Glutamatergic neuron (in vitro differentiated cells): ENCODE results near the gene SYNDIG1L. TPM values are rescaled to one million over a fixed set of nuclear protein-coding genes. Genes with fewer than 3 reads are reported as not detected.

ENCODE experiments used
- DNase-seq: peaks from one replicate; pipeline ENCODE4 v3.0.0; 2022
- H3K27ac Mint-ChIP-seq: one replicate; pipeline ENCODE4 v1.8.0; 2020; ENCODE audit warnings: mild to moderate bottlenecking, mixed read lengths, inconsistent platforms; ENCODE audit not compliant: unreplicated experiment
- H3K27me3 Mint-ChIP-seq: one replicate; pipeline ENCODE4 v1.8.0; 2020; ENCODE audit warnings: mild to moderate bottlenecking, moderate library complexity, mixed read lengths, inconsistent platforms; ENCODE audit not compliant: unreplicated experiment
- H3K36me3 Mint-ChIP-seq: one replicate; pipeline ENCODE4 v1.8.0; 2020; ENCODE audit warnings: mild to moderate bottlenecking, mixed read lengths, inconsistent platforms; ENCODE audit not compliant: unreplicated experiment
- H3K4me1 Mint-ChIP-seq: one replicate; pipeline ENCODE4 v1.8.0; 2020; ENCODE audit warnings: mild to moderate bottlenecking, low read depth, mixed read lengths, inconsistent platforms; ENCODE audit not compliant: unreplicated experiment
- H3K4me3 Mint-ChIP-seq: one replicate; pipeline ENCODE4 v1.8.0; 2020; ENCODE audit warnings: mild to moderate bottlenecking, mixed read lengths, inconsistent platforms; ENCODE audit not compliant: unreplicated experiment
- H3K9me3 Mint-ChIP-seq: one replicate; pipeline ENCODE4 v1.8.0; 2020; ENCODE audit warnings: mild to moderate bottlenecking, moderate library complexity, mixed read lengths, inconsistent platforms; ENCODE audit not compliant: unreplicated experiment
- CTCF ChIP-seq: fragments of 200-600 bp; sonication (generic); IDR thresholded peaks from one replicate; pipeline ENCODE4 v1.5.0; 2021; ENCODE audit not compliant: partially characterized antibody, unreplicated experiment
- total RNA-seq: library from RNA; stranded (reverse); fragmentation: NEBNext Ultra II Directional; extraction: Animal tissue kit (Norgen Biotek cat#: 25700); gene quantifications from one replicate; pipeline ENCODE4 v1.2.1, GENCODE V29; 2021; ENCODE audit not compliant: unreplicated experiment

Gene SYNDIG1L
- total RNA-seq, 1 donor from 2014 or later: 1.5 TPM

- H3K4me3 Mint-ChIP-seq: no peak overlapping the region
- H3K36me3 Mint-ChIP-seq: no peaks in the 10 kb centered on the region
- H3K4me1 Mint-ChIP-seq: peaks cover 22% of the 10 kb centered on the region
- H3K27ac Mint-ChIP-seq: no peak overlapping the region
- H3K27me3 Mint-ChIP-seq: peaks cover 7% of the 10 kb centered on the region
- no peaks in the 10 kb centered on the region for H3K9me3 Mint-ChIP-seq
- no peak for DNase-seq
- TF ChIP-seq CTCF: no peak
Observed at GRCh38 chr14:74412753-74413152, 13.3 kb downstream of the SYNDIG1L start.

- no peaks in the 10 kb centered on the region for H3K36me3 Mint-ChIP-seq
- no peak for TF ChIP-seq CTCF
- DNase-seq: no peak
- peaks cover 7% of the 10 kb centered on the region for H3K27me3 Mint-ChIP-seq
- no peak overlapping the region for H3K27ac Mint-ChIP-seq
- peaks cover 22% of the 10 kb centered on the region for H3K4me1 Mint-ChIP-seq
- H3K9me3 Mint-ChIP-seq: no peaks in the 10 kb centered on the region
- H3K4me3 Mint-ChIP-seq: no peak overlapping the region
Observed at GRCh38 chr14:74411671-74412070, 14.3 kb downstream of the SYNDIG1L start.

GRCh38 chr14:74409441-74409840 lies 16.6 kb downstream of the SYNDIG1L start:
- H3K4me1 Mint-ChIP-seq: peaks cover 13% of the 10 kb centered on the region
- no peaks in the 10 kb centered on the region for H3K9me3 Mint-ChIP-seq
- no peak overlapping the region for H3K27ac Mint-ChIP-seq
- H3K27me3 Mint-ChIP-seq: peaks cover 10% of the 10 kb centered on the region
- TF ChIP-seq CTCF: no peak
- DNase-seq: no peak
- H3K36me3 Mint-ChIP-seq: no peaks in the 10 kb centered on the region
- H3K4me3 Mint-ChIP-seq: no peak overlapping the region

GRCh38 chr14:74408870-74409269 lies 17.1 kb downstream of the SYNDIG1L start:
- no peaks in the 10 kb centered on the region for H3K36me3 Mint-ChIP-seq
- peaks cover 12% of the 10 kb centered on the region for H3K27me3 Mint-ChIP-seq
- no peak overlapping the region for H3K27ac Mint-ChIP-seq
- DNase-seq: no peak
- no peak overlapping the region for H3K4me3 Mint-ChIP-seq
- H3K4me1 Mint-ChIP-seq: peaks cover 12% of the 10 kb centered on the region
- TF ChIP-seq CTCF: no peak
- peaks cover 3% of the 10 kb centered on the region for H3K9me3 Mint-ChIP-seq

GRCh38 chr14:74407801-74408154 lies 18.2 kb downstream of the SYNDIG1L start:
- Mint-ChIP-seq H3K9me3 (peaks cover 3% of the 10 kb centered on the region), H3K27me3 (peaks cover 15% of the 10 kb centered on the region), H3K4me3 (no peak overlapping the region), H3K36me3 (no peaks in the 10 kb centered on the region), H3K4me1 (peaks cover 8% of the 10 kb centered on the region), H3K27ac (no peak overlapping the region)
- no peak for TF ChIP-seq CTCF
- no peak for DNase-seq
